Activated naive CD4-positive, alpha-beta T cell treated with anti-CD3 and anti-CD28 coated beads, Interleukin-2, amount 50 U/mL, for 72 hours (primary cell): ENCODE data around the gene KAT5. TPM values are rescaled to one million over a fixed set of nuclear protein-coding genes. Genes with fewer than 3 reads are reported as not detected.

Experiments
- total RNA-seq, 2 donors: library from RNA; stranded (reverse); gene quantifications; one replicate each; pipeline ENCODE4 v1.2.3, GENCODE V29; 2022

KAT5 gene
- total RNA-seq, 2 donors from 2014 or later = 61.4 to 106 TPM

Other genes with a start within 250 kb of the KAT5 start
- over 10,000 TPM in 1 of 2 donors, 1,000 to 10,000 TPM in 1; 7,127 to 16,609 TPM for gene MALAT1, start 213.2 kb upstream of the KAT5 start, total RNA-seq
- gene SCYL1, start 187.2 kb upstream of the KAT5 start, total RNA-seq = 10 to 100 TPM; 74.3 to 93.2 TPM
- gene LTBP3, start 153.9 kb upstream of the KAT5 start, total RNA-seq = 10 to 100 TPM; 66.6 to 90.4 TPM
- 10 to 100 TPM; 35.9 to 44.3 TPM for gene ZNRD2, start 141.8 kb upstream of the KAT5 start, total RNA-seq
- 10 to 100 TPM; 32.6 to 47.1 TPM for gene FAM89B, start 139.7 kb upstream of the KAT5 start, total RNA-seq
- 100 to 1,000 TPM; 101 to 144 TPM for gene EHBP1L1, start 136.2 kb upstream of the KAT5 start, total RNA-seq
- under 1 TPM; 0.66 to 0.74 TPM for gene KCNK7, start 116.5 kb upstream of the KAT5 start, total RNA-seq
- gene MAP3K11, start 98.0 kb upstream of the KAT5 start, total RNA-seq = 10 to 100 TPM; 73.6 to 76.5 TPM
- gene PCNX3, start 96.5 kb upstream of the KAT5 start, total RNA-seq = 10 to 100 TPM; 34.8 to 48.1 TPM
- gene SIPA1, start 74.2 kb upstream of the KAT5 start, total RNA-seq = 100 to 1,000 TPM; 185 to 203 TPM
- gene RELA, start 49.3 kb upstream of the KAT5 start, total RNA-seq = 10 to 100 TPM; 81.7 to 97.8 TPM
- gene RNASEH2C, start 8.5 kb downstream of the KAT5 start, total RNA-seq = 10 to 100 TPM; 40.9 to 93.0 TPM
- gene AP5B1, start 68.7 kb downstream of the KAT5 start, total RNA-seq = 10 to 100 TPM; 10.6 to 25.9 TPM
- gene OVOL1, start 74.8 kb downstream of the KAT5 start, total RNA-seq = 1 to 10 TPM in 1 of 2 donors, not detected in 1; 1.6 TPM
- 1 to 10 TPM; 3.8 to 5.0 TPM for gene SNX32, start 121.7 kb downstream of the KAT5 start, total RNA-seq
- gene CFL1, start 145.9 kb downstream of the KAT5 start, total RNA-seq = 1,000 to 10,000 TPM in 1 of 2 donors, 100 to 1,000 TPM in 1; 855 to 1,265 TPM
- gene MUS81, start 148.2 kb downstream of the KAT5 start, total RNA-seq = 10 to 100 TPM; 63.9 to 64.0 TPM
- 10 to 100 TPM; 15.2 to 41.8 TPM for gene EFEMP2, start 160.5 kb downstream of the KAT5 start, total RNA-seq
- 10 to 100 TPM in 1 of 2 donors, 1 to 10 TPM in 1; 2.2 to 16.8 TPM for gene CTSW, start 167.6 kb downstream of the KAT5 start, total RNA-seq
- gene FIBP, start 176.2 kb downstream of the KAT5 start, total RNA-seq = 100 to 1,000 TPM in 1 of 2 donors, 10 to 100 TPM in 1; 69.4 to 101 TPM
- 10 to 100 TPM; 29.4 to 37.2 TPM for gene CCDC85B, start 178.4 kb downstream of the KAT5 start, total RNA-seq
- gene FOSL1, start 188.1 kb downstream of the KAT5 start, total RNA-seq = 1 to 10 TPM; 7.4 to 9.5 TPM
- 10 to 100 TPM; 17.6 to 28.6 TPM for gene C11orf68, start 206.8 kb downstream of the KAT5 start, total RNA-seq
- gene DRAP1, start 207.2 kb downstream of the KAT5 start, total RNA-seq = 100 to 1,000 TPM; 110 to 167 TPM
- gene TSGA10IP, start 233.2 kb downstream of the KAT5 start, total RNA-seq = not detected
- gene SART1, start 249.5 kb downstream of the KAT5 start, total RNA-seq = 10 to 100 TPM; 53.1 to 60.2 TPM